GM10847 (cell line): ENCODE measurements around the gene DYRK1A.

Source experiments
- POLR2A ChIP-seq: IDR thresholded peaks from 2 replicates; pipeline ENCODE4 v1.6.1; 2011; ENCODE audit not compliant: insufficient read length; ENCODE audit errors: extremely low read depth

DYRK1A gene

GRCh38 chr21:37375866-37376574 is 9.4 kb downstream of the DYRK1A start:
- TF ChIP-seq POLR2A: no peak

- no peak for TF ChIP-seq POLR2A
These were observed 12.1 kb downstream of the DYRK1A start for GRCh38 chr21:37378700-37379139.

GRCh38 chr21:37380349-37381323 is 14.1 kb downstream of the DYRK1A start:
- TF ChIP-seq POLR2A: no peak

- TF ChIP-seq POLR2A: no peak
These were observed 15.5 kb downstream of the DYRK1A start for GRCh38 chr21:37381883-37382585.

GRCh38 chr21:37383086-37383485 is 16.5 kb downstream of the DYRK1A start:
- no peak for TF ChIP-seq POLR2A

GRCh38 chr21:37383784-37384311 is 17.3 kb downstream of the DYRK1A start:
- TF ChIP-seq POLR2A: no peak

- TF ChIP-seq POLR2A: no peak
These were observed 17.8 kb downstream of the DYRK1A start for GRCh38 chr21:37384416-37384815.

GRCh38 chr21:37385179-37385765 is 18.7 kb downstream of the DYRK1A start:
- no peak for TF ChIP-seq POLR2A

GRCh38 chr21:37386151-37386550 is 19.6 kb downstream of the DYRK1A start:
- TF ChIP-seq POLR2A: no peak

GRCh38 chr21:37389456-37389855 is 22.9 kb downstream of the DYRK1A start:
- no peak for TF ChIP-seq POLR2A

GRCh38 chr21:37391666-37392065 is 25.1 kb downstream of the DYRK1A start:
- no peak for TF ChIP-seq POLR2A

- TF ChIP-seq POLR2A: no peak
These were observed 25.9 kb downstream of the DYRK1A start for GRCh38 chr21:37392441-37392840.

- no peak for TF ChIP-seq POLR2A
These were observed 26.5 kb downstream of the DYRK1A start for GRCh38 chr21:37393030-37393429.

- TF ChIP-seq POLR2A: no peak
These were observed 27.2 kb downstream of the DYRK1A start for GRCh38 chr21:37393786-37394185.

GRCh38 chr21:37395961-37396360 is 29.4 kb downstream of the DYRK1A start:
- TF ChIP-seq POLR2A: no peak
